HUES48 (cell line): ENCODE data around the gene ZNF853.
A peak's percentile ranks its signal among the peaks of the same experiment; 100 is the strongest.
"Not testable (repeated sequence)": the region's sequence is repeated elsewhere in the genome, so short reads cannot be mapped to it uniquely, and the experiment has no call there.

Source experiments
- H3K27ac ChIP-seq: one replicate; pipeline ENCODE4 v1.7.0; 2013; ENCODE audit warnings: low read depth, low read length, inconsistent platforms
- H3K27me3 ChIP-seq: 2 replicates; pipeline ENCODE4 v1.6.1; 2013; ENCODE audit warnings: mild to moderate bottlenecking, low read length; ENCODE audit not compliant: control insufficient read depth, insufficient read depth
- H3K36me3 ChIP-seq: 2 replicates; pipeline ENCODE4 v1.6.1; 2013; ENCODE audit warnings: low read length; ENCODE audit not compliant: control insufficient read depth, insufficient read depth
- H3K4me1 ChIP-seq: 2 replicates; pipeline ENCODE4 v1.6.1; 2013; ENCODE audit warnings: mild to moderate bottlenecking, low read length; ENCODE audit not compliant: control insufficient read depth, insufficient read depth
- H3K4me3 ChIP-seq: 2 replicates; pipeline ENCODE4 v1.5.1; 2013; ENCODE audit warnings: mild to moderate bottlenecking, low read depth, low read length
- H3K9ac ChIP-seq: 2 replicates; pipeline ENCODE4 v1.6.1; 2013; ENCODE audit warnings: mild to moderate bottlenecking, low read depth, low read length, moderate library complexity
- H3K9me3 ChIP-seq: 2 replicates; pipeline ENCODE4 v1.6.1; 2013; ENCODE audit warnings: low read length; ENCODE audit not compliant: control insufficient read depth, insufficient read depth

Gene ZNF853

DNA sequence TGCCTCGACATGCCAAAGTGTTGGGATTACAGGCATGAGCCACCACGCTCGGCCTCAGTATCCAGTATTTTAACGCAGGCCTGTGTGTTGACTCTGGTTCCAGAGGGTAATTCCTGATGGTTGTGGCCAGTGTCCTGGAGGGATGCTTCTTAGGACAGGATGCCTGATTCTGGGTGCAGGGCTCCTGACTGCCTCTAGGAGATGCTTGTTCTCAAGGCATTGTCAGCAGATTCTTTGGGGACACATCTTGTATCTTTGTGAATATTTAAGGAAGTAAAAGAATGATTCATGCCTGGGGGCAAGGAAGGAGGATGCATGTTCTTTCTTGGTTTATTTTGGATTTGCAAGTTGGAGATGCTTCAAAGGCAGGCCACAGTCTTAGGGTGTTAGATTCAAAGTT is 36.0 kb upstream of the ZNF853 start:
- Histone ChIP-seq H3K9ac (no peak overlapping the region), H3K4me3 (no peak overlapping the region), H3K27ac (no peak overlapping the region), H3K9me3 (no peaks in the 10 kb centered on the region), H3K4me1 (no peaks in the 10 kb centered on the region), H3K36me3 (peaks cover 43% of the 10 kb centered on the region), H3K27me3 (no peaks in the 10 kb centered on the region)

DNA sequence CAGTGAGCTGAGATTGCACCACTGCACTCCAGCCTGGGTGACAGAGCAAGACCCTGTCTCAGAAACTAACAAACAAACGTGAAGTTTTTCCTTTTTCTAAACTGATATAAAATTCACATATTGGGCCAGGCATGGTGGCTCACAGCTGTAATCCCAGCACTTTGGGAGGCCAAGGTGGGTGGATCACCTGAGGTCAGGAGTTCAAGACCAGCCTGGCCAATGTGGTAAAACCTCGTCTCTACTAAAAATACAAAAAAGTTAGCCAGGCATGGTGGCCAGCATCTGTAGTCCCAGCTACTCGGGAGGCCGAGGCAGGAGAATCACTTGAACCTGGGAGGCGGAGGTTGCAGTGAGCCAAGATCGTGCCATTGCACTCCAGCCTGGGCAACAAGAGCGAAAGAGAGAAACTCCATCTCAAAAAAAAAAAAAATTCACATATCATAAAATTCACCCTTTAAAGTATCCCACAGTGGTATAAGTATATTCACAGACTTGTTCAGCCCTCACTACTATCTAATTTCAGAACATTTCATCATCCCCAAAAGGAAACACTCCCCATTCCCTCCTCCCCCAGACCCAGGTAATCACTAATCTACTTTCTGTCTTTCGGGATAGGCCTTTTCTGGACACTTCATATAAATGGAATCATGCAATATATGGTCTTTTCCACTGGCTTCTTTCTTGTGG is 29.5 kb upstream of the ZNF853 start:
- peaks cover 73% of the 10 kb centered on the region for H3K36me3 ChIP-seq
- H3K27ac ChIP-seq, H3K4me3 ChIP-seq, H3K4me1 ChIP-seq, H3K9ac ChIP-seq, H3K9me3 ChIP-seq, H3K27me3 ChIP-seq: not testable (repeated sequence)

DNA sequence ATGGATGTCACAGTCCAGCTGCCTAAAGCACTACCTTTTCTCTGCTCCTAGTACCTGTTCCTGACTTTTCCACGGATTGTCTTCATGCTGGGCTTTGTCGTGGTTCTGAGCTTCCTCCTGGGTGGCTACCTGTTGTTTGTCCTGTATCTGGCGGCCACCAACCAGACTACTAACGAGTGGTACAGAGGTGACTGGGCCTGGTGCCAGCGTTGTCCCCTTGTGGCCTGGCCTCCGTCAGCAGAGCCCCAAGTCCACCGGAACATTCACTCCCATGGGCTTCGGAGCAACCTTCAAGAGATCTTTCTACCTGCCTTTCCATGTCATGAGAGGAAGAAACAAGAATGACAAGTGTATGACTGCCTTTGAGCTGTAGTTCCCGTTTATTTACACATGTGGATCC is 26.8 kb upstream of the ZNF853 start:
- Histone ChIP-seq H3K36me3 (peaks cover 64% of the 10 kb centered on the region), H3K4me3 (no peak overlapping the region), H3K27ac (no peak overlapping the region), H3K27me3 (no peaks in the 10 kb centered on the region), H3K4me1 (0 out of 2 replicates have a peak, but pooled peaks cover 2% of the 10 kb centered on the region), H3K9ac (no peak overlapping the region), H3K9me3 (no peaks in the 10 kb centered on the region)

DNA sequence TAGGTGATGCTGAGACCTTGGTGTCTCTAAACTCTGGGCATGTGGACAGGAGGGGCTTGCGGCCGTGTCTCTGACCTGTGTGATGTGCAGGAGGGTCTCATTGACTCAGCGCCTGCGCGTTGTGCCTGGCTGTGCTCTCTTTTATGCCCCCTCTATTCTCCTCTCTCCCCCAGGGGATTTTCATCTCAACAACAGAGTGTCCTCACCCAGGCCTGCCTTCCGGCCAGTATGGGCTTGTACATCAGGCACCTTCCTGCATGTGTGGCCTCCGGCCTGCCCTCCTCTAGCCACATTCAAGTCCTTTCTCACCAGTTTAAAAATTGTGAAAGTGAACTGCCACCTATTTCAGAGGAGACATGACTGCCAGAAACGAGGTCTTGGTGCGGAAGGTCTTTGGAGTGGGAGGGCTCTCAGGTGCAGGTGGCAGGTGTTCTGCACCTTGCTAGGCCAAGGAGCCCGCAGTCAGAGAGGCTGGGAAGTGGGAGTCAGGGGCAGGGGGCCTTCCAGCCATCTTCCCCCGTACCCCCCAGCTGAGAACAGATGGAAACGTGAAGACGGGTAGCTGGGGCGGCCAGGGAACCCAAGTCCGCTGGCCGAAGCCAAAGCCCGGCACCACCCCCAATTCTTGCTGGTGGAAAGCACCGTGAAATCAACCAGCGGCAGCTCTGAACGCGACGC is 26.1 kb upstream of the ZNF853 start:
- H3K36me3 ChIP-seq, result peaks cover 63% of the 10 kb centered on the region
- peak overlapping the region; percentile 52; the same call in 1 of the 2 replicates for H3K4me3 ChIP-seq

GRCh38 chr7:6589829-6590644 is 25.4 kb upstream of the ZNF853 start, which contains the start of gene INTS15:
Gene INTS15 (plus strand): TSS chr7:6590021. CDS start chr7:6590284, 263 bp downstream.
- H3K4me1 ChIP-seq, result 0 out of 2 replicates have a peak, but pooled peaks cover 2% of the 10 kb centered on the region
- H3K4me3 ChIP-seq, result peak within 1 kb of the TSS; percentile 99
- H3K9ac ChIP-seq, result peak within 1 kb of the TSS; percentile 81
- H3K36me3 ChIP-seq, result peaks cover 63% of the 10 kb centered on the region
- H3K27ac ChIP-seq, result peak within 1 kb of the TSS; percentile 71
- H3K9me3 ChIP-seq, result no peaks in the 10 kb centered on the region
- no peaks in the 10 kb centered on the region for H3K27me3 ChIP-seq

More for the DNA sequence above, 26.1 kb upstream of the ZNF853 start:
- H3K4me1 ChIP-seq, result 0 out of 2 replicates have a peak, but pooled peaks cover 2% of the 10 kb centered on the region
- H3K27me3 ChIP-seq, result no peaks in the 10 kb centered on the region
- H3K9ac ChIP-seq, result no peak overlapping the region; the same call in 1 of the 2 replicates
- no peak overlapping the region for H3K27ac ChIP-seq
- H3K9me3 ChIP-seq, result no peaks in the 10 kb centered on the region

- Histone ChIP-seq H3K27me3 (no peaks in the 10 kb centered on the region), H3K9ac (peak overlapping the region; percentile 81), H3K4me3 (peak overlapping the region; percentile 99), H3K27ac (peak overlapping the region; percentile 71), H3K4me1 (0 out of 2 replicates have a peak, but pooled peaks cover 2% of the 10 kb centered on the region), H3K9me3 (no peaks in the 10 kb centered on the region), H3K36me3 (peaks cover 65% of the 10 kb centered on the region)
Observed at GRCh38 chr7:6590645-6591110, 24.7 kb upstream of the ZNF853 start.

GRCh38 chr7:6600093-6600492 is 15.3 kb upstream of the ZNF853 start:
- Histone ChIP-seq H3K9me3 (no peaks in the 10 kb centered on the region), H3K4me1 (no peaks in the 10 kb centered on the region), H3K27me3 (no peaks in the 10 kb centered on the region), H3K9ac (no peak overlapping the region), H3K27ac (no peak overlapping the region), H3K4me3 (no peak overlapping the region), H3K36me3 (peaks cover 57% of the 10 kb centered on the region)

DNA sequence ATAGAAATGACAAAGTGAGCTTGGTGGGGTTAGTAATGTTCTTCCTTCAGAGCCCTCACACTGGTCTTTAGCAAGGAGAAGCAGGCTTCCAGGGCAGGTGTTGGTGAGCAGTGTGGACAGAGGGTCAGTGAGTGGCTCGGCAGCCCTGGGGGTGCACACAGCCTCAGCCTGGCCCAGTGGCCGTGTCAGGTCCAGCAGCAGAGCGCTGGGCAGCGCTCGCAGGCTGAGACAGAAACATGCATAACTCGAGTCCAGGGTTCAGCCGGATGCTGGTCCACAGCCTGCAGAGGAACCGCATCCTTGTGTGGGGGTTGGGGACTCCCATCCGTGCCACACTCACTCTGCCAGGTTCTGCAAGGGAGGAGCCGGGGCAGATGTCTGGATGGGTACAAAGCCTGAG is 11.0 kb upstream of the ZNF853 start:
- H3K9ac ChIP-seq, result no peak overlapping the region
- no peaks in the 10 kb centered on the region for H3K4me1 ChIP-seq
- H3K36me3 ChIP-seq, result peaks cover 33% of the 10 kb centered on the region
- no peak overlapping the region for H3K27ac ChIP-seq
- H3K27me3 ChIP-seq, result no peaks in the 10 kb centered on the region
- H3K9me3 ChIP-seq, result no peaks in the 10 kb centered on the region
- H3K4me3 ChIP-seq, result no peak overlapping the region

DNA sequence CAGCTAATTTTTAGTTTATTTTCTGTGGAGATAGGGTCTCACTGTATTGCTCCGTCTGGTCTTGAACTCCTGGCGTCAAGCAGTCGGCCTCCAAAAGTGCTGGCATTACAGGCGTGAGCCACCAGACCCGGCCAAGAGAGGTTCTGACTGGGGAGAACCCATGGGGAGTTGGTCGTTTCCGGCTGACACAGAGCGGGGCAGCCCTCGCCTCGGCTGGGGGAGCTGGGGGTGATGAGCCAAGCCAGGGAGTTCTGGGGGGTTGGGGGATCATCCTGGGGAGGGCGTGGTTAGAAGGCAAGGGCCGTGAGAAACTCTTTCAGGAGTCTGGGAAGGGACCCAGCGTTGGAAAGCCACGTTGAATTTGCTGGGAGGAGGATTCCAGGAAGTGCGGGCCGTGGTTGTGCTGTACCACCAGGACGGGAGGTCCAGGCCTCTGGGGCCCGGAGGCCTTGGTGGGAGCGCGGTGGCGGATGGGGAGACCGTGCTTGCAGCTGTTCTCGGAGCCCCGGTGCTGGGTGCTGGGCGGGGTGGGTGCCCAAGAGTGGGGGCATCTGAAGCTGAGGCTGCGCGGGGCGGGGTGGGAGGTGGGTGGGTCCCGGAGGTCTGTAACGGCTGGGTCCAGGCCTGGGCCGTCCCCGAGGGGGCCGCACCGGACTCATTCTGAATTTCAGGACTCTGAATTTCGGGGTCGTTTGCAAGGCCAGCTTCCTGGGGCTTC is 8.4 kb upstream of the ZNF853 start:
- Histone ChIP-seq H3K9me3 (no peaks in the 10 kb centered on the region), H3K27ac (no peak overlapping the region), H3K27me3 (no peaks in the 10 kb centered on the region), H3K36me3 (peaks cover 16% of the 10 kb centered on the region), H3K9ac (no peak overlapping the region), H3K4me1 (no peaks in the 10 kb centered on the region), H3K4me3 (no peak overlapping the region)

DNA sequence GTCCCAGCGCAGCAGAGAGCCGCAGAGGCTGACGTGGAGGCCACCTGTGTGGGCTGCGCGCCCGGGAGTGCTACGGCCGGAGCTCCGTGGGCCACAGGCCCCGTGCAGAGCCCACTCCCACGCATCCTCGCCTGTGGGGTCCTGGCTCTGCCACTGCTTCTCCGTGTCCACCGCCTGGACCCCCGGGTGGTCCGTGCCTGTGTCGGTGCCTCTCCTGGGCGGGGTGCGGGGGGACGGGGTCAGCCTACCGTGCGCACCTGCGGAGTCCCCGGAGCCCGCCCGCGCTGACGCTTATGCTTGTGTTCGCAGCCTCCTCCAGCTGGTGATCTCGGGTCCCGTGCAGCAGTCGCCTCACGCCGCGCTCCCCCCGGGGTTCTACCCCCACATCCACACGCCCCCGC is 7.8 kb upstream of the ZNF853 start:
- Histone ChIP-seq H3K36me3 (peaks cover 14% of the 10 kb centered on the region), H3K4me1 (no peaks in the 10 kb centered on the region), H3K4me3 (no peak overlapping the region), H3K27ac (no peak overlapping the region), H3K27me3 (no peaks in the 10 kb centered on the region), H3K9me3 (no peaks in the 10 kb centered on the region), H3K9ac (no peak overlapping the region)
